OCI-LY7 (cell line): Measurements from ENCODE around the gene PREP.

Source experiments
- CTCF ChIP-seq: fragments of 200-600 bp; sonication (generic); conservative IDR thresholded peaks from 2 replicates; pipeline ENCODE4 v1.5.1; 2014; ENCODE audit warnings: mild to moderate bottlenecking, antibody characterized with exemption, low read length, moderate library complexity, mixed read lengths
- EZH2phosphoT487 ChIP-seq: fragments of 200-600 bp; sonication (generic); IDR thresholded peaks from 2 replicates; pipeline ENCODE4 v1.6.1; 2018; ENCODE audit warnings: low read depth, borderline replicate concordance, mild to moderate bottlenecking, mixed run types, antibody characterized with exemption, low read length, moderate library complexity, mixed read lengths

- TF ChIP-seq CTCF: no peak
- TF ChIP-seq EZH2phosphoT487: no peak
Observed at GRCh38 chr6:105292689-105293339, 110.1 kb downstream of the PREP start.
